ENCODE results near the gene KSR1.

DNA sequence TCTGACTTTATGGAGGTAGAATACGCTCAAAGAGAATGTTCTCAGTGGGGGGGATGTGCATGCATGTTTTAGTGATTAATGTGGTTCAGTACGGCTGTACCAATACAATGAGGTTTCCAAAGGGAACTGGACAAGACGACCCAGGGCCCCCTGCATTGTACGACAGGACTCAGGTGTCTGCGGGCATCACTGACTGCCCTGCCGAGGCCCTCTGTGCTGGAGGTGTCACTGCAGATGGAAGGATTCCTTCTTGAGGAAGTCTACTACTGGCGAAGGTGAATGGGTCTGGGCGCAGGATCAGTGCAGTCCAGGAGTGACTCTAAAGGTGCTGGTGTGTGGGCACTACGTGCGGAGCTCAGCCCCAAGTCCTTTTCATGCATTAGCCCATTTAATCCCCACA lies 171.3 kb downstream of the KSR1 start:
- TF ChIP-seq CTCF (conservative IDR thresholded peaks at IDR 0.05; ENCODE audit: low read depth, low read length) (no peak), RAD21 (IDR thresholded peaks at IDR 0.05; ENCODE audit: low read length) (no peak), FOS (IDR thresholded peaks at IDR 0.05; ENCODE audit: low read depth, low read length) (no peak), MAZ (IDR thresholded peaks at IDR 0.05; ENCODE audit: borderline replicate concordance, low read depth, low read length) (no peak), POLR2A (IDR thresholded peaks at IDR 0.05; ENCODE audit: low read depth, low read length) (no peak)
